ENCODE results near the gene PTPRE.
"Not testable (repeated sequence)": the region's sequence is repeated elsewhere in the genome, so short reads cannot be mapped to it uniquely, and the experiment has no call there.

Gene PTPRE

DNA sequence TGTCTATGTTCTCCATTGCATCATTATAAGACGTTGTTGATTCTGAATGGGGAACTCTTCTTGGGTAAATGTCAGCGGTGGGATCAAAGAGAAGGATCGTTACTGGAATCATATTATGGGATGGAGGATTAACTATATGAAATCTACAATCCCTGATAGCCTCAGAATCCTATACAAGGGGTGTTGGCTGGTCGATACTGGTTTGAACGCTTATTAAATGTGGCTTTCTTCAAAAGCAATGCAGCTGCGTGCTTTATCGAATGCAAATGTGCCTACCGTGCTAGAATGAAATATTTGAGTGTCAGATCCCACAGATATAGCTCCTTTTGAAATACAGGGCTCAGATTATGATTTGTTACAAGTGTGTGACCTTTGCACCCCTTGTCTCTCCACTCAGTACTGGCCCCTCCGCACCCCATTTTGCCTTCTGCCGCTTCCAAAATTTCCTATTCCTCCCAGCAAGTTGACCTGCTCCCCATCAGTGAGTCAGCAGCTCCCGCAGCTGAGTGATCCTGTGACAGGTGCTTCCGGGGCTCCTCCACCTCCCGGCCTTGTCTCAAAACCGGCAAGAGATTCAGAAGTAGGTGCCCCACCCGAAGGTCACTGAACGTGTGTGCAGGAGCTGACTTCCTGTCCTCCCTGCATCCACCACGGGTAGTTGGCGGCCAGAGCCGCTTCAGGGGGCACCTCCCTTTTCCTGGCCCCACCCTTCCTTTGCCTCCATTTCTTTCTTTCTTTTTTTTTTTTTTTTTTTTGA is 76.6 kb downstream of the PTPRE start:
- no peak overlapping the region for H3K4me3 ChIP-seq (ENCODE audit: low read depth, low read length)
- H3K27me3 ChIP-seq (ENCODE audit: control insufficient read depth, insufficient read depth, low read length): no peaks in the 10 kb centered on the region
- H3K9me3 ChIP-seq (ENCODE audit: control insufficient read depth, insufficient read depth, low read length): no peaks in the 10 kb centered on the region
- no peaks in the 10 kb centered on the region for H3K36me3 ChIP-seq (ENCODE audit: control insufficient read depth, insufficient read depth, low read length)
- no peaks in the 10 kb centered on the region for H3K4me1 ChIP-seq (ENCODE audit: control insufficient read depth, insufficient read depth, low read length)
- no peak overlapping the region for H3K9ac ChIP-seq (ENCODE audit: low read depth, low read length)

DNA sequence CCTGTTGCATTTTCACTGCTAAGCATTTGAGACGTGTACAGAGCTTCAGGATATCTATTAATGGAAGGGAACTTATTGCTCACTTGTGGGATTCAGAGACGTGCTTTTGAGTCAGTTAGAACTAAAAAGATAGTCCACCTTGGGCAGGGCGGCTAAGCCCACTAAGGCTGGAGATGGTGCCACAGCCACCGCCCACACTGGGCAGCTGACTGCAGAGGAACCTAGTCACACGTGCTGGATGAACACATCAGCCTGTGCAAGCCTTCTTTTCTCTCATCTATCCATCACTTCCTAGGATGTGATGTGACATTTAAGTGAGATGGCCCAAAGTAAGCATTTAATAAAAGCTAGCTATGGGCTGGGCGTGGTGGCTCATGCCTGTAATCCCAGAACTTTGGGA is 78.0 kb downstream of the PTPRE start:
- H3K36me3 ChIP-seq (ENCODE audit: control insufficient read depth, insufficient read depth, low read length): no peaks in the 10 kb centered on the region
- no peaks in the 10 kb centered on the region for H3K4me1 ChIP-seq (ENCODE audit: control insufficient read depth, insufficient read depth, low read length)
- no peak overlapping the region for H3K9ac ChIP-seq (ENCODE audit: low read depth, low read length)
- no peak overlapping the region for H3K4me3 ChIP-seq (ENCODE audit: low read depth, low read length)
- H3K27me3 ChIP-seq (ENCODE audit: control insufficient read depth, insufficient read depth, low read length): no peaks in the 10 kb centered on the region
- H3K9me3 ChIP-seq (ENCODE audit: control insufficient read depth, insufficient read depth, low read length): no peaks in the 10 kb centered on the region

DNA sequence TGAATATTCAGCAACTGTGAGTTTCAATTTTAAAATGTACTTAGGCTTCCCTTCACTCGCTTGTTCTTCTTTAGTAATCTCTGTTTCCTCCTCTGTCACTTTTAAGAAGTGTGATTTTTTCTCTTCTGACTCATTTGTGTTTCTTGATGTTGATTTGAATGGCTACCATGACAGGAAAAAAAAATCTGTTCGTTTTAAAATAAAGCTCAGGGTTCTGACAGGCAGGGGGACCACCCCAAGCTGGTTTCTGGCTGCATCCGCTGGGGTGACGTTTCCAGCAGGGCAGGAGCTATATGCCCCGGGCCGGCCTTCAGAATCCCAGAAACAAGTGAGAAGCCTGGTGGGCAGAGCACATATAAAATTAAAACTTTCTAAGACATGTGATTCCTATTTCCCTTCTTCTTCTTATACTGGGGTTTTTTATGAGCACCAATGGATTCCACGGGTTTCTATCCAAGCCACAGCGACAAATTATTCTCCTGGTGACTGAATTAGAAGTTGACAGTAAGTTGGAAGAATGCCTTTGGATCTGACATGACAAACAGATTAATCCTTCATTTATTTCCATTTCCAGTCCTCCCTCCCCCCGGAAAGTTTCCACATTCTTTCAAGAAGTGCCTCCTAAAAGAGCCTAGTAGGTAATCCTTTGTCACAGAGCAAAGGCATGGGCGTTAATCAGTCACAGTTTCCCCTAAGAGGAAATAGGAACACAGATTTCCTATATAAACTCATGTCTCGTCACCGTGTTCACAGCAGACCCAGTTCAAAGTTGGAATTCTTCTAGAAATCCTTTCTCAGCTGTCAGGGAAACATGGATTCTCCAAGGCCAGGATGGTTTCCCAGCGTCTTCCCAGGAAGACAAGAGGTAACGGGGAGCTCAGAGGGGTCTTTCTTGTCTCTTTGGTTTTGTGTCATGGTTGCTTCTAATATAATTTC is 79.9 kb downstream of the PTPRE start:
- Histone ChIP-seq H3K4me1 (ENCODE audit: control insufficient read depth, insufficient read depth, low read length) (no peaks in the 10 kb centered on the region), H3K4me3 (ENCODE audit: low read depth, low read length) (no peak overlapping the region), H3K27me3 (ENCODE audit: control insufficient read depth, insufficient read depth, low read length) (no peaks in the 10 kb centered on the region), H3K9me3 (ENCODE audit: control insufficient read depth, insufficient read depth, low read length) (no peaks in the 10 kb centered on the region), H3K9ac (ENCODE audit: low read depth, low read length) (no peak overlapping the region), H3K36me3 (ENCODE audit: control insufficient read depth, insufficient read depth, low read length) (no peaks in the 10 kb centered on the region)

DNA sequence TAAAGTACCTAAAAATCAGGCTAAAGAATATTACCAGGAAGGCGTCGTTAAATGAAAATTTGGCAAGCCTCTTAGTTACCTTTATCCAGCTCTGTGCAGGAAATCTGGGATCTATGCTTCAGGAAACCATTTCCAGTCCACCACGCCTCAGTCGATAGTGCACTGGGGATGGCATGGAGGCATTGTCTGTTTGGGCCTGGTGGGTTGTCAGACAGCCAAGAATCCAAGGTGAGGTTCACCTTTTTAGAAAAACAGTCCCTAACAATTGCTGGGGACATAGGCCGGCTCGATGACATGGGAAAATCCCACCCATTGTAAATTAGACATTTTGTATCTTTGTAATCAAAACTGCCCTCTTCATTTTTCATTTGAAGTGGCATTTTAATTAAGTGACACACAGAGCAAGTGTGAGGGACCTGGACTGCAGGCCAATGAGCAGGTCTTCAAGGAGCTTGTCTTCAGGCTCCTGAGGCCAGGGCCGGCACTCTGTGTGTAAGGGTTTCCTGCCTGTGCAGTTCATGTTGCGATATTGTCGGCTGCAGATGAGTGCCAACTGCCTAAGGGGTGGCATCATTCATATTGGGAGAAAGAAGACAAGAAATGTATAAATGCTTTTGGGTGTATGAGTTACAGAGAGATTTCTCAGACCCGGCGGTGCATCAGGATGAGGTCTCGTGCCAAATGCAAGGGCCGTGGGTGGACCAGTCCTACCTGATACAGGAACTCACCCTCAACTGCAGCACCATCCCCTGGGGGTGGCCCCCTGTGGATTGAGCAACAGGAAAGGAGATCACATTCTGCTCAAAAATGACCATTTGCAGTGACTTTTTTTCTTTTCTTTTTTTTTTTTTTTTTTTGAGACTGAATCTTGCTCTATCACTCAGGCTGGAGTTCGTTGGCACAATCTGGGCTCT is 80.8 kb downstream of the PTPRE start:
- no peaks in the 10 kb centered on the region for H3K9me3 ChIP-seq (ENCODE audit: control insufficient read depth, insufficient read depth, low read length)
- no peak overlapping the region for H3K9ac ChIP-seq (ENCODE audit: low read depth, low read length)
- H3K4me1 ChIP-seq (ENCODE audit: control insufficient read depth, insufficient read depth, low read length): no peaks in the 10 kb centered on the region
- no peak overlapping the region for H3K4me3 ChIP-seq (ENCODE audit: low read depth, low read length)
- H3K27me3 ChIP-seq (ENCODE audit: control insufficient read depth, insufficient read depth, low read length): no peaks in the 10 kb centered on the region
- no peaks in the 10 kb centered on the region for H3K36me3 ChIP-seq (ENCODE audit: control insufficient read depth, insufficient read depth, low read length)

DNA sequence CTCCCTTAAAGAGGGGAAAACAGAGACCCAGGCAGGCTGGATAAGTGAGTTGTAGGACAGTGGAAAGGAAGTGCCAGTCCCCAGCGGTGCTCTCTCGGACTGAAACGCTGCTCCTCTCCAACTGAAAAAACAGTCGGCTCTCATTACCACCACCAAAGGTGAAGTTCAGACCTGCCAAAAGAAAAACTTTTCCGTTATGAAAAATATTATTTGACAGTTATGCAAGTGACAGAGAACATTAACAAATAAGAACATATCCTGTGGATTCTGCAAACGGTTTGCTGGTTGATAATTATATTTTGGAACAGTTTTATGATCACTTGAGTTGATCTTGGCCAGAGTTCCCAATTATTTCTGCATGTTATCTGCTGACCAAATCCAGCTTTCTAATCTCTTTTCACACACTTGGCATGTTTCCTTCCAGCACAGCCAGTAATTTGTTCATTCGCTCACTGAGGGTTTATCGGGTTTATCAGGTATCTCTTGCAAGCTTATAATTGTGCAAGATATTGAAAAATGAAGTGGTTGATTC is 82.6 kb downstream of the PTPRE start:
- H3K27me3 ChIP-seq (ENCODE audit: control insufficient read depth, insufficient read depth, low read length): no peaks in the 10 kb centered on the region
- H3K4me1 ChIP-seq (ENCODE audit: control insufficient read depth, insufficient read depth, low read length): no peaks in the 10 kb centered on the region
- no peaks in the 10 kb centered on the region for H3K9me3 ChIP-seq (ENCODE audit: control insufficient read depth, insufficient read depth, low read length)
- no peaks in the 10 kb centered on the region for H3K36me3 ChIP-seq (ENCODE audit: control insufficient read depth, insufficient read depth, low read length)
- no peak overlapping the region for H3K9ac ChIP-seq (ENCODE audit: low read depth, low read length)
- no peak overlapping the region for H3K4me3 ChIP-seq (ENCODE audit: low read depth, low read length)

DNA sequence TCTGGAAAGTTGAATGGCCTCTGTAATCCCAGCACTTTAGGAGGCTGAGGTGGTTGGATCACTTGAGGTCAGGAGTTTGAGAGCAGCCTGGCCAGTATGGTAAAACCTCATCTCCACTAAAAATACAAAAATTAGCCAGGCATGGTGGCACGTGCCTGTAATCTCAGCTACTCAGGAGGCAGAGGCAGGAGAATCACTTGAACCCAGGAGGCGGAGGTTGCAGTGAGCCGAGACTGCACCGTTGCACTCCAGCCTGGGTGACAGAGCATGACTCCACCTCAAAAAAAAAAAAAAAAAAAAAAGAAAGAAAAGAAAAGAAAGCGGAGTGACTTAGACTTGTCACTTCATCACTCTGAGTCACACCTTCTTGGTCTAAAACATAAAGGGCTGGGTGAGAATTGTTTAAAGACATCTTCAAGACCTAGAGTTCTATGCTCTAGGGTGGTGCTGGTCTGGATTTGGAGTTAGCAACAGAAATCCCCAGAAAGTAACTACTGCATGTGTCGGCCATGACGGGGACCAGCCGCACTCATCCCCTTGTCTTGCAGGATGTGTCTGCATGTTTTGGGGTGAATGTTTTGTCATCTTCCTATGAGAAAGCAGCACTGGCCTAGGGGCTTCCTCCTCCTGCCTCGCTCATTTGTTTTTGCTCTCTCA is 83.4 kb downstream of the PTPRE start:
- not testable (repeated sequence) for H3K4me3 ChIP-seq (ENCODE audit: low read depth, low read length); H3K27me3 ChIP-seq (ENCODE audit: control insufficient read depth, insufficient read depth, low read length); H3K36me3 ChIP-seq (ENCODE audit: control insufficient read depth, insufficient read depth, low read length); H3K4me1 ChIP-seq (ENCODE audit: control insufficient read depth, insufficient read depth, low read length); H3K9ac ChIP-seq (ENCODE audit: low read depth, low read length); H3K9me3 ChIP-seq (ENCODE audit: control insufficient read depth, insufficient read depth, low read length)

DNA sequence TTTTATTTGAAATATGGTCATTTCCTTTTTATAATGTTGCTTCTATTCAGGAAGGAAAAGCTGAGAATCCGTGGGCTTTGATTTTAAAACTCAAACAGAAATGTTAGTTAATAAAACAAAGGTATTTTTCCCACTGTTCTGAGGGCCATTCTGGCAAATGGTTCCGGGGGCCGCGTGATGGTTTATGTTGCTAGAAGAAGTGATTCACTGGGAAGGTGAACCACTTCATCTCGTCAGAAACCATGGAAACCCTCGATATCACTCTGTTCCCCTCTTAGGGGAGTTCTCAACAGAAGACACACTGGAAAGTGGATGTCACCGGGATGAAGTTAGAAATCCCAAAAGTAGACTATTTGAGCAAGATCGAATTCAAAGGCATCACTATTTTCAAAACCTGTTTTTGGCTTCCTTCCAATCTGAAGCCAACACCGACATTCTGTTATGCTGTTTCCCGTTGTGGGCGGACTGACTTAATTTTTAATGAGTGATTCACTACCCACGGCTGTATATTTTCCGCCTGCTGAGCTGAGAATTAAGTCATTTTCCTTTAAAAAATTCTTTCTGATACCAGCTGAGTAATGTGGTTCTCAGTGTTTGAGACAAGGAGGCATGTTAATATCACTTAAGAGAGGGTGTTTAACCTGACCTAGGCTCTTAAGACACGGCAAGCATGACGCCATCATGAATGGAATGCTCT is 84.1 kb downstream of the PTPRE start:
- Histone ChIP-seq H3K36me3 (ENCODE audit: control insufficient read depth, insufficient read depth, low read length) (no peaks in the 10 kb centered on the region), H3K4me1 (ENCODE audit: control insufficient read depth, insufficient read depth, low read length) (no peaks in the 10 kb centered on the region), H3K9me3 (ENCODE audit: control insufficient read depth, insufficient read depth, low read length) (no peaks in the 10 kb centered on the region), H3K9ac (ENCODE audit: low read depth, low read length) (no peak overlapping the region), H3K27me3 (ENCODE audit: control insufficient read depth, insufficient read depth, low read length) (no peaks in the 10 kb centered on the region), H3K4me3 (ENCODE audit: low read depth, low read length) (no peak overlapping the region)

DNA sequence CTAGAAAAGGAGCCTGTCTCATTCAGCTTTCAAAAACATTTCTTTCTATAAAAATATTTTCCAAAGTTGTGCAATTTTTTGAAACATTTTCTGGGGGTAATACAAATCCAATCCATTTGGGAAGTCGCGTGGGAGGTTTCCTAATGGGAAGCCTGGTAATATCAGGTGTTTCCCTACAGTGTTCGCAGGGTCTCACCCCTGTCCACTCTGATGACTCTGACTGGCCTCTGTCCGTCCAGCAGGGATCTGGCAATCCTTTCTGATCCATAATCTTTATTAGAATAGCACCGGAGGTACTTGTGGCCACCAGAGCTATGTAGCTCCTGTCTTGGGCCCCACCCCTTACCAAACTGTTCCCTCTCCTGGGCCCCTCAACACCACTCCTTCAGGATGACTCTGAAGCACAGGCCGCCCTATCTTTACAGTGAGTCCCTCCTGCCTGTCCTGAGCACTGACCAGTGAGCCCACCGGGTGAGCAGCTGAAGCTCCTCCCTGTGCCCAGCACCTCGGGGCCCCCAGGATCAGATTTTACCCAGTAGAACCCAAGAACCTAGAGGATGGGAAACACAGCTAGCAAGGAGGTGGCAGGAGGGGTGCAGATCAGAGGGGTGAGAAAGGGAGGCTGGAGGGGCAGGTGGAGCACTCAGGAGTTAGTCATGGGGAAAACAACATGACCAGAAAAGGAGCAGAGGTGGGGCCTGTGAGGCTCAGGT is 84.8 kb downstream of the PTPRE start:
- Histone ChIP-seq H3K4me3 (ENCODE audit: low read depth, low read length) (no peak overlapping the region), H3K36me3 (ENCODE audit: control insufficient read depth, insufficient read depth, low read length) (no peaks in the 10 kb centered on the region), H3K4me1 (ENCODE audit: control insufficient read depth, insufficient read depth, low read length) (no peaks in the 10 kb centered on the region), H3K9ac (ENCODE audit: low read depth, low read length) (no peak overlapping the region), H3K27me3 (ENCODE audit: control insufficient read depth, insufficient read depth, low read length) (no peaks in the 10 kb centered on the region), H3K9me3 (ENCODE audit: control insufficient read depth, insufficient read depth, low read length) (no peaks in the 10 kb centered on the region)

DNA sequence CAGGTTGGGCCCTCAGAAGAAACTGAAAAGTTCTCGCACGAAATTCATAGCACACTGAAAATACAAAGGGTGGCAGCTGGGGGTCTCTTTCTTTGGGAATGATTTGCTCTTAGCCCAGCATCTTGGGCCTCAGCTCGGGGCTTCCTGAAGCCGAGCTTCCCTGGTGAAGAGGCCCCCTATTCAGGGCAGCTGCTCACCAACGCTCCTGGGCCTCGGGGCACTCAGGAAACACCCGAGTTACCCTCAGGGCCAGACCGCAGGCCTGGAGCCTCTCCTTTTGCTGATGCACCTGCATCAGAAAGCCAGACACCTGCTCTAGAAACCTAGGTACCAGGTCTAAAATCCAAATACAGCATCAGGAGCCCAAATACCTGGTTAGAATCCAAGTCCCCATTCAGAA is 85.5 kb downstream of the PTPRE start:
- no peak overlapping the region for H3K4me3 ChIP-seq (ENCODE audit: low read depth, low read length)
- H3K9me3 ChIP-seq (ENCODE audit: control insufficient read depth, insufficient read depth, low read length): no peaks in the 10 kb centered on the region
- H3K27me3 ChIP-seq (ENCODE audit: control insufficient read depth, insufficient read depth, low read length): no peaks in the 10 kb centered on the region
- no peaks in the 10 kb centered on the region for H3K4me1 ChIP-seq (ENCODE audit: control insufficient read depth, insufficient read depth, low read length)
- no peak overlapping the region for H3K9ac ChIP-seq (ENCODE audit: low read depth, low read length)
- H3K36me3 ChIP-seq (ENCODE audit: control insufficient read depth, insufficient read depth, low read length): no peaks in the 10 kb centered on the region

DNA sequence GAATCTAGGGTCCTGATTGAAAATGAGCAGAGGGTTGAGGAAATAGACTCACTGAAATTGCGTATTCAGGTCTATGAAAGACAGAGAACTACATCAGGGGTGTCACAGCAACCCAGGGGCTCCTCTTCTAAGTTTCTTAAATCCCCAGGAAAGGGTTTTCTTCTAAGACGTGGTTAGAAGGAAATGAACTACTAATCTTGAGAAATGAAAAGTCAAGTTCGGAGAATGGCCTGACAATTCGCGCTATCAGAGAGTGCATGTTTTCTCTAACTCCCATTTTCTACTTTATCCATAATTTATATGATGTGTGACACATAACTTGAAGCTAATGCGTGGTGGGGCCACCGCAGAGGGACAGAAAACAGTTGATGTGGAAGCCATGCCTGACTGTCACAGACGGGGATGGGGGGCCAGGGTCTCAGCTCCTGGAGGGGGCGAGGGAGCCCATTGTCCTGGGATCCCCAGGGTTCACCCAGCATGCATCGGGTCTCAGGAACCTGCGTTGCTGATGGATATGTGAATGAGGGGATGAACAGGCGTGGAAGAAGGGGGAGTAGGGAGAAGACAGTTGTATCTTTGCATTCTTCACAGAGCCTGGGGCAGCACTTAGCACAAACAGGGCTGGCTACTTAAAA is 86.3 kb downstream of the PTPRE start:
- no peaks in the 10 kb centered on the region for H3K36me3 ChIP-seq (ENCODE audit: control insufficient read depth, insufficient read depth, low read length)
- no peaks in the 10 kb centered on the region for H3K9me3 ChIP-seq (ENCODE audit: control insufficient read depth, insufficient read depth, low read length)
- no peaks in the 10 kb centered on the region for H3K27me3 ChIP-seq (ENCODE audit: control insufficient read depth, insufficient read depth, low read length)
- H3K4me3 ChIP-seq (ENCODE audit: low read depth, low read length): no peak overlapping the region
- no peaks in the 10 kb centered on the region for H3K4me1 ChIP-seq (ENCODE audit: control insufficient read depth, insufficient read depth, low read length)
- no peak overlapping the region for H3K9ac ChIP-seq (ENCODE audit: low read depth, low read length)
